Peyer's patch (tissue), 4 donors: Measurements from ENCODE around the gene AFDN. TPM values are rescaled to one million over a fixed set of nuclear protein-coding genes. Genes with fewer than 3 reads are reported as not detected.

Experiments used
- DNase-seq, 3 donors: peaks; one replicate each; pipeline ENCODE4 v3.0.0-alpha.2; 2017 to 2019
- H3K27ac ChIP-seq, 4 donors: fragments of 200-600 bp; sonication (generic); one replicate each; pipeline ENCODE4 v1.5.1; 2016 to 2019
- H3K27me3 ChIP-seq, 2 donors: fragments of 200-600 bp; sonication (generic); one replicate each; pipeline ENCODE4 v1.5.1; 2019
- H3K36me3 ChIP-seq, 3 donors: fragments of 200-600 bp; sonication (generic); one replicate each; pipeline ENCODE4 v1.5.1; 2016 to 2019
- H3K4me1 ChIP-seq, 4 donors: fragments of 200-600 bp; sonication (generic); one replicate each; pipeline ENCODE4 v1.5.1; 2016 to 2019
- H3K4me3 ChIP-seq, 4 donors: fragments of 200-600 bp; sonication (generic); 1 replicate in 3 of 4; 2 replicates in 1 of 4; pipeline ENCODE4 v1.5.1; 2016 to 2019; ENCODE audit warnings: mild to moderate bottlenecking in 1 of 4
- H3K9me3 ChIP-seq, 4 donors: fragments of 200-600 bp; sonication (generic); one replicate each; pipeline ENCODE4 v1.5.1; 2016 to 2019; ENCODE audit warnings: mild to moderate bottlenecking in 1 of 4
- CTCF ChIP-seq, 6 experiments: fragments of 450-650 bp in 4 of 6; fragments of 200-600 bp in 2 of 6; sonication (generic) in 1 of 6; IDR thresholded peaks; one replicate each; pipeline ENCODE4 v1.5.1; 2017 to 2019; ENCODE audit warnings: antibody characterized with exemption in 6 of 6, mild to moderate bottlenecking in 3 of 6, moderate library complexity in 1 of 6
- POLR2A ChIP-seq, 2 donors: fragments of 450-650 bp; IDR thresholded peaks; one replicate each; pipeline ENCODE4 v1.5.1; 2017; ENCODE audit warnings: antibody characterized with exemption in 2 of 2, mild to moderate bottlenecking in 2 of 2, moderate library complexity in 2 of 2
- total RNA-seq, 4 donors: library from RNA; depleted of rRNA; stranded (reverse); fragments of >200 nt; gene quantifications; one replicate each; pipeline ENCODE4 v1.1.0, GENCODE V29; 2016

The AFDN gene
- total RNA-seq, 4 donors from 2014 or later, result 265 to 326 (median 313) TPM

- DNase-seq, result no peak
- TF ChIP-seq CTCF (IDR thresholded peaks at IDR 0.05) (no peak), POLR2A (IDR thresholded peaks at IDR 0.05) (no peak)
- Histone ChIP-seq H3K9me3 (no peaks in the 10 kb centered on the region), H3K27ac (peak overlapping the region in 2 of 4 donors; percentile 31 to 87), H3K27me3 (no peaks in the 10 kb centered on the region), H3K4me1 (peaks cover 0 to 36% (median 1%) of the 10 kb centered on the region in 4 donors), H3K4me3 (peak overlapping the region in 1 of 4 donors; percentile 48), H3K36me3 (no peaks in the 10 kb centered on the region)
Measured at GRCh38 chr6:167797476-167798265, 29.0 kb upstream of the AFDN start.

GRCh38 chr6:167798453-167798852 lies 28.3 kb upstream of the AFDN start:
- TF ChIP-seq POLR2A (IDR thresholded peaks at IDR 0.05) (no peak), CTCF (IDR thresholded peaks at IDR 0.05) (no peak)
- Histone ChIP-seq H3K4me3 (no peak overlapping the region), H3K27ac (no peak overlapping the region), H3K9me3 (no peaks in the 10 kb centered on the region), H3K36me3 (no peaks in the 10 kb centered on the region), H3K27me3 (no peaks in the 10 kb centered on the region), H3K4me1 (peaks cover 0 to 29% (median 1%) of the 10 kb centered on the region in 4 donors)
- no peak for DNase-seq

GRCh38 chr6:167799033-167799821 lies 27.5 kb upstream of the AFDN start:
- Histone ChIP-seq H3K4me3 (no peak overlapping the region), H3K27ac (peak overlapping the region in 1 of 4 donors; percentile 47), H3K27me3 (no peaks in the 10 kb centered on the region), H3K36me3 (no peaks in the 10 kb centered on the region), H3K4me1 (peaks cover 0 to 22% (median 1%) of the 10 kb centered on the region in 4 donors), H3K9me3 (no peaks in the 10 kb centered on the region)
- DNase-seq, result no peak
- TF ChIP-seq POLR2A (IDR thresholded peaks at IDR 0.05), result no peak
- TF ChIP-seq CTCF (IDR thresholded peaks at IDR 0.05), result peak in 1 of 6 experiments; percentile 10

- no peaks in the 10 kb centered on the region for H3K27me3 ChIP-seq
- no peaks in the 10 kb centered on the region for H3K9me3 ChIP-seq
- no peaks in the 10 kb centered on the region for H3K36me3 ChIP-seq
- no peak overlapping the region for H3K27ac ChIP-seq
- H3K4me3 ChIP-seq, result no peak overlapping the region
- TF ChIP-seq CTCF (IDR thresholded peaks at IDR 0.05) (no peak), POLR2A (IDR thresholded peaks at IDR 0.05) (no peak)
- DNase-seq, result no peak
- peaks cover 0 to 13% (median 1%) of the 10 kb centered on the region in 4 donors for H3K4me1 ChIP-seq
Measured at GRCh38 chr6:167800549-167800948, 26.2 kb upstream of the AFDN start.

- no peak overlapping the region for H3K4me3 ChIP-seq
- TF ChIP-seq POLR2A (IDR thresholded peaks at IDR 0.05) (no peak), CTCF (IDR thresholded peaks at IDR 0.05) (no peak)
- no peak for DNase-seq
- H3K36me3 ChIP-seq, result no peaks in the 10 kb centered on the region
- H3K27me3 ChIP-seq, result no peaks in the 10 kb centered on the region
- no peaks in the 10 kb centered on the region for H3K9me3 ChIP-seq
- no peak overlapping the region for H3K27ac ChIP-seq
- peaks cover 0 to 12% (median 1%) of the 10 kb centered on the region in 4 donors for H3K4me1 ChIP-seq
Measured at GRCh38 chr6:167801263-167801662, 25.4 kb upstream of the AFDN start.
